ENCODE data around the gene CIAO1. TPM values are rescaled to one million over a fixed set of nuclear protein-coding genes. Genes with fewer than 3 reads are reported as not detected.

The CIAO1 gene
- total and polyA plus RNA-seq, 4 donors, result 43.0 to 80.4 (median 47.0) TPM

- TF ChIP-seq SP1 (IDR thresholded peaks at IDR 0.05) (peak; percentile 39), REST (IDR thresholded peaks at IDR 0.05) (no peak), GABPA (IDR thresholded peaks at IDR 0.05 in 1 of 2, conservative IDR thresholded peaks at IDR 0.05 in 1 of 2) (peak; percentile 93 to 99), ATF3 (IDR thresholded peaks at IDR 0.05) (no peak), FOXA1 (IDR thresholded peaks at IDR 0.05) (no peak), JUND (IDR thresholded peaks at IDR 0.05) (no peak), NR2F2 (IDR thresholded peaks at IDR 0.05) (peak; percentile 85), YY1 (IDR thresholded peaks at IDR 0.05) (peak; percentile 60), RXRA (IDR thresholded peaks at IDR 0.05) (peak; percentile 18 to 58), HNF4G (IDR thresholded peaks at IDR 0.05) (no peak), FOXA2 (IDR thresholded peaks at IDR 0.05) (no peak), MAX (IDR thresholded peaks at IDR 0.05) (peak; percentile 85), EGR1 (IDR thresholded peaks at IDR 0.05; ENCODE audit: low read depth in 2 of 2) (peak; percentile 90 to 91), RAD21 (IDR thresholded peaks at IDR 0.05) (peak; percentile 46 to 63), ZBTB33 (IDR thresholded peaks at IDR 0.05) (no peak), HNF4A (conservative IDR thresholded peaks at IDR 0.05) (peak in 1 of 2 donors; percentile 32), TAF1 (conservative IDR thresholded peaks at IDR 0.05) (no peak), CTCF (IDR thresholded peaks at IDR 0.05; ENCODE audit: low read depth, low read length, missing input control) (no peak)
- Histone ChIP-seq H3K9me3 (ENCODE audit: control insufficient read depth in 4 of 4, low read length in 3 of 4) (no peaks in the 10 kb centered on the region), H3K4me1 (ENCODE audit: control insufficient read depth in 4 of 4, insufficient read depth in 4 of 4, low read length in 3 of 4) (peaks cover 2 to 21% (median 15%) of the 10 kb centered on the region in 4 donors), H3K9ac (ENCODE audit: low read depth in 1 of 2, low read length in 2 of 2) (peak within 1 kb of the TSS; percentile 58 to 91), H3K27ac (ENCODE audit: low read depth in 1 of 2, low read length in 2 of 2) (peak within 1 kb of the TSS; percentile 56 to 71), H3K4me3 (ENCODE audit: low read depth in 1 of 3, low read length in 3 of 3) (peak within 1 kb of the TSS; percentile 81 to 99 (median 92)), H3K36me3 (ENCODE audit: control insufficient read depth in 4 of 4, insufficient read depth in 3 of 4, low read depth in 1 of 4, low read length in 3 of 4) (peaks cover 9 to 29% (median 28%) of the 10 kb centered on the region in 4 donors), H3K27me3 (ENCODE audit: control insufficient read depth in 4 of 4, insufficient read depth in 4 of 4, low read length in 3 of 4) (no peaks in the 10 kb centered on the region)
- WGBS, result 1% methylated on average over 61 of the region's 61 CpGs
- DNase-seq (ENCODE audit: low spot score), result peak; percentile 91
Observed at GRCh38 chr2:96305091-96305978, 39.3 kb downstream of the CIAO1 start, which contains the start of gene SNRNP200. SNRNP200 (minus strand) TSS chr2:96305546; CDS start chr2:96305437, 109 bp downstream.

All from liver (tissue), 9 donors.